Activated naive CD8-positive, alpha-beta T cell (primary cell): Measurements from ENCODE around the gene FOXE1.

ENCODE experiments used
- H3K27ac Mint-ChIP-seq: one replicate; pipeline ENCODE4 v1.8.0; 2021; ENCODE audit warnings: mixed read lengths
- H3K27me3 Mint-ChIP-seq: one replicate; pipeline ENCODE4 v1.8.0; 2021; ENCODE audit warnings: mixed read lengths
- H3K36me3 Mint-ChIP-seq: one replicate; pipeline ENCODE4 v1.8.0; 2021; ENCODE audit warnings: mixed read lengths
- H3K4me1 Mint-ChIP-seq: one replicate; pipeline ENCODE4 v1.8.0; 2021; ENCODE audit warnings: low read depth, mixed read lengths
- H3K4me3 Mint-ChIP-seq: one replicate; pipeline ENCODE4 v1.8.0; 2021; ENCODE audit warnings: mild to moderate bottlenecking, mixed read lengths
- H3K9me3 Mint-ChIP-seq: one replicate; pipeline ENCODE4 v1.8.0; 2021; ENCODE audit warnings: low read depth, mixed read lengths

FOXE1 gene

DNA sequence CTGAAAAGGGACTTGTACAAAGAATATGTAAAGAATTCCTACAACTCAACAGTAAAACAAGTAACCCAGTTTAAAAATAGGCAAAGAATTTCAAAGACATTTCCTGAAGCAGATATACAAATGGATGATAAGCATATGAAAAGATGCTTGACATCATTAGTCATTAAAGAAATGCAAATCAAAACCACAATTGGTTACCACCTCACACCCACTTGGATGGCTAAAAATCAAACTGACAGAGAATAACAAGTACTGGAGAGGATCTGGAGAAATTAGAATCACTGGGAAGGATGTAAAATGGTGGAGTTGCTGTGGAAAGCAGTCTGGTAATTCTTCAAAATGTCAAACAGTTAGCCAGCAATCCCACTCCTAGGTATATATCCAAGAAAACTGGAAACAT lies 12.5 kb upstream of the FOXE1 start:
- H3K4me1 Mint-ChIP-seq, result no peaks in the 10 kb centered on the region
- H3K27me3 Mint-ChIP-seq, result peaks cover 27% of the 10 kb centered on the region
- no peak overlapping the region for H3K4me3 Mint-ChIP-seq
- H3K9me3 Mint-ChIP-seq, result no peaks in the 10 kb centered on the region
- no peaks in the 10 kb centered on the region for H3K36me3 Mint-ChIP-seq
- H3K27ac Mint-ChIP-seq, result no peak overlapping the region

DNA sequence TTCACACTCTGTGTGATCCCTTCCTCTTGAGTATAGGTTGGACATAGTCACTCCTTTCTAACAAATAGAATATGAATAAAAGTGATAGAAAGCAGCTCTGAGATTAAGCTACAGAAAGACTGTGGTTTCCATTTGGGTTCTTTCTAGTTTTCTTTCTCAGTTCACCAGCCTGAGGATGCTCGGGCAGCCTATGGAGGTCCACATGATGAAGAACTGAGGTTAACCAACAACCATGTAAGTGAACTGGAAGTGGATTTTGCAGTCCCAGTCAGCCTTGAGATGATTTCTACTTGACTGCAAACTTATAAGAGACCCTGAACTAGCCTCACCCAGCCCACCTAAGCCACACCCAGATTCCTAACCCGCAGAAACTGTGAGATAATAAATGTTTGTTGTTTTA lies 10.1 kb upstream of the FOXE1 start:
- Mint-ChIP-seq H3K4me1 (peaks cover 4% of the 10 kb centered on the region), H3K27ac (no peak overlapping the region), H3K27me3 (peaks cover 33% of the 10 kb centered on the region), H3K9me3 (no peaks in the 10 kb centered on the region), H3K36me3 (no peaks in the 10 kb centered on the region), H3K4me3 (no peak overlapping the region)

DNA sequence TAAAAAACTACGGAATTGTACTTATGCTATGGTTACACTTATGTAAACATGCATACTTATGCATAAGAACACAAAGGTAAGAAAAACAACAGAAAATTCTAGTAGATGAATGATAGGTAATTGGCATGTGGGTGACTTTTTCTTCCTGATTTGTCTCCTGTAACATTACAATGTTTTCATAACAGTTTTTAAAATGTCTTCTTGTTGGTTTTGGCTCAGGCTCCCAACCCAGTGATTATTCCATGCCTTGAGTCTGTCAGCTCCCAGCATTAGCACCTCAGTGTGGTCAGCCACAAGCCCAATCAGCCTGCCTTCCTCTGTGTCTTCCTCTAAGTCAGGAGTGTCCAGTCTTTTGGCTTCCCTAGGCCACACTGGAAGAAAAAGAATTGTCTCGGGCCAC lies 7.9 kb upstream of the FOXE1 start:
- Mint-ChIP-seq H3K36me3 (no peaks in the 10 kb centered on the region), H3K27ac (no peak overlapping the region), H3K4me1 (peaks cover 14% of the 10 kb centered on the region), H3K9me3 (no peaks in the 10 kb centered on the region), H3K27me3 (peaks cover 46% of the 10 kb centered on the region), H3K4me3 (no peak overlapping the region)

DNA sequence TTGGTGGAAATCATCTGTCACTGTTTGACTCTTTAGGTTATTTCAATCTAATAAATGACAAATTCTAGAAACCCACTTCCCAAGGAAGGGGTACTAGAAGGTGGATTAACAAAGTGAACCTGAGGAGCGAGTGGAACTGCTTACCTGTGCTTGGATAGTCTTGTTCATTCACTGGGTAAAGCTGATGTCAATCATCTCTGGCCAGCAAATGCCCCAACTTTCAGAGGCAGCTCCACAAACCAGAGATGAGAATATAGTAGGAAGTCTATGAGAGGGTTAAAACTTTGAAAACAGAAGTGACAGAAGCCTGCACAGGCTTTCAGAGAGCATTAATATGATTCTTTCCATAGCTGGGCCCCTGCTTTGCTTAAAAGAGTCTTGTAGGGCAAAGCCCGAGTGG lies 7.3 kb upstream of the FOXE1 start:
- H3K9me3 Mint-ChIP-seq, result no peaks in the 10 kb centered on the region
- H3K36me3 Mint-ChIP-seq, result no peaks in the 10 kb centered on the region
- H3K4me1 Mint-ChIP-seq, result peaks cover 15% of the 10 kb centered on the region
- H3K27me3 Mint-ChIP-seq, result peaks cover 47% of the 10 kb centered on the region
- no peak overlapping the region for H3K4me3 Mint-ChIP-seq
- no peak overlapping the region for H3K27ac Mint-ChIP-seq

DNA sequence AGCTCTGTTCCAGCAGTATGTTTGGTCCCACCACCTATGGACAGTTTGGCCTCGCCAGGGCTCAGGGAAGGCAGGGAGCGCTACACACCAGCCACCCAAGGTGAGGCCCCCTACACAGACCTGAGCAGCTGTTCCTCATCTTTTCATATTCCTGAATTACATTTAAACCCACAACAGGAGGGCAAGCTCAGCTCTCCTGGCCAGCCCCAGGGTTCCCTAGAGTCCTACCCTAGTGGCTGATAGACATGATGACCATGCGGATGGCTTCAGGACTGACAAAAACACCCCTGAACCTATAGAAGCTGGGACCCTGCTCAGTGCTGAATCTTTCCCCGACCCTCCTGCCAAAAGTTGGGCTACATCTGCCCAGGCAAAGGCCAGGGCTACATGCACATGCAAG lies 6.7 kb upstream of the FOXE1 start:
- Mint-ChIP-seq H3K4me1 (peaks cover 15% of the 10 kb centered on the region), H3K36me3 (no peaks in the 10 kb centered on the region), H3K27me3 (peaks cover 47% of the 10 kb centered on the region), H3K27ac (no peak overlapping the region), H3K9me3 (no peaks in the 10 kb centered on the region), H3K4me3 (no peak overlapping the region)

DNA sequence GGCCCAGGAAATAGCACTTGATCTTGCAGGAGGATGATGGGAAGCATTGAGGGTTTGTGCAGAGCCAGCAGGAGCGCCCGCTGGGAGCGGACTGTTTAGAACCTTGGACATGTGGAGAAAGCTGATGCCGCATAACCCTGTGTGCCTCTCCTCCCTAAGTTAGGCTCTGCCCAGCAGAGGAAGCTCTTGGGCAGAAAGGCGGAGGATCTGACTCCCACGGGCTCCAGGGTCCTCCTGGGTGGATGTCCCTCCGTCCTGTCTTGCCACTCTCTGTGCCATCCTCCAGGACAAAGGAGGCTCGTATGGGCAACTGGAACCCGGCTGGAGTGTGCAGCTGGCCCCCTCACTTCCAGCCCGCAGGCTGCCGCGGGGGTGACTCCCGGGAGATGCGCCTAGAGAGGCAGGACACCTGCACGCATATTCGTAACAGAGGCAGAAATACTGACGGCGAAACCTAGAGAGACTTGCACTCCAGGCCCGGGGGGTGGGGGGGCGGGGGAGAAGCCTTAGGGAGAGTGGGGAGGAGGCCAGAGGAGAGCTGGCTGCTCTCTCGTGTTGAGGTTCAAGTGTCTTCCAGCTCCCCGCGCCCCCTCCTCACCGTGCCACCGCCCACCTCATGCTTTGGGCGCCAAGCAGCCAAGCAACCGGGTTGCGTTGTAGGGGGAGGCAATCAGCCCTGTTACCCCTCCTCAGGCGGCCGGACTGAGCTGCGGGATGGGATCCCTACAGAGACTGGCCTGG lies 5.4 kb upstream of the FOXE1 start:
- no peaks in the 10 kb centered on the region for H3K36me3 Mint-ChIP-seq
- peaks cover 48% of the 10 kb centered on the region for H3K27me3 Mint-ChIP-seq
- no peak overlapping the region for H3K27ac Mint-ChIP-seq
- H3K4me3 Mint-ChIP-seq, result peak overlapping the region; percentile 30
- H3K9me3 Mint-ChIP-seq, result no peaks in the 10 kb centered on the region
- H3K4me1 Mint-ChIP-seq, result peaks cover 20% of the 10 kb centered on the region

DNA sequence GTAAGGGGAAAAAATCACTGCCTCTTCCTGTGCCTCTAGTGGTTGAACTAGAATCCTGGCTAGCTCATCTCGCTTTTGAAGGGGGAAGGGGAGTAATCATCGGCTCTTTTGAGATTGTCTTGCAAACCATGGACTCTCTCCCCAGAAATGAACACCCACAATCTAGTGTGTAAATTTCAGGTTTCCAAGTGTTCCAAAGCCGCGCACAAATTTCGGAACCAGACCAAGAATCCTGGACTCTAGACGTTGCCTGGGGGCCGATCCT lies 4.9 kb upstream of the FOXE1 start:
- H3K4me3 Mint-ChIP-seq, result peak overlapping the region; percentile 30
- no peaks in the 10 kb centered on the region for H3K9me3 Mint-ChIP-seq
- H3K27me3 Mint-ChIP-seq, result peaks cover 43% of the 10 kb centered on the region
- no peak overlapping the region for H3K27ac Mint-ChIP-seq
- peaks cover 20% of the 10 kb centered on the region for H3K4me1 Mint-ChIP-seq
- no peaks in the 10 kb centered on the region for H3K36me3 Mint-ChIP-seq

DNA sequence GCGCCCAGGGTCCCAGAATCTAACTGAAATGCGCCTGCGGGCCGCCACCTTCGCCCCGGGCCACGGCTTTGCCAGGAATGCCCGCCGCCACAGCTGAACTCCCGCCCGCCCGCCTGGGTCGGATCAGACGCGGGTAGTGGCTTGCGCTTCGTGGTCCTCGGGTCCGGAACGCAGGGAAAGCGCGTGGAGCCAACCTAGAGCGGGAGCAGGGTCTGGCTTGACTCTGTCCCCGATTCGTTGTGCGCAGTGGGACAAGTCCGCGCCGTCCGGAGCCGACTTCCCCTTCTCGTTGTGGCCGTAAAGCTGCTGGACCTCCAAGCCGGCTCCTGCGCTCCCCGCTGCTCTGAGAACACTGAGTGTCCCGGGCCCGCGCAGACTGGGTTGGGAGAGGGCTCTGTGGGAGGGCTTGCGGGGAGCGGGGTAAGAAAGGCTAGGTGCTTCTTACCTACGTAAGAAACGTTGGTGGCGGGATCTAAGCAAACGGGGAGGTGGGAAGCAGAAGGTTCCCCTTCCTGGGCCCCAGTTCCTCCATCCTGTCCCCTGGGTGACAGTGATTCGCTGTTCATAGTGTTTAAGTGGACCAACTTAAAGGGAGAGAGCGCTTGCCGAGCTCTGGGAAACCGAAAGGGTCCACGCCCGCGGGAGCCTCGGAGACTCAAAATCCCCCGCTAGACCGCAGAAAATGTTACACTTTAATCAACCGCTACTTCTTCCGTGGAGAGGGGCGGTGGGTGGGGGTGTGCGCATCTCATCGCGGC lies 4.4 kb upstream of the FOXE1 start:
- Mint-ChIP-seq H3K27me3 (peaks cover 43% of the 10 kb centered on the region), H3K4me1 (peaks cover 20% of the 10 kb centered on the region), H3K36me3 (no peaks in the 10 kb centered on the region), H3K9me3 (no peaks in the 10 kb centered on the region), H3K27ac (no peak overlapping the region), H3K4me3 (peak overlapping the region; percentile 79)

DNA sequence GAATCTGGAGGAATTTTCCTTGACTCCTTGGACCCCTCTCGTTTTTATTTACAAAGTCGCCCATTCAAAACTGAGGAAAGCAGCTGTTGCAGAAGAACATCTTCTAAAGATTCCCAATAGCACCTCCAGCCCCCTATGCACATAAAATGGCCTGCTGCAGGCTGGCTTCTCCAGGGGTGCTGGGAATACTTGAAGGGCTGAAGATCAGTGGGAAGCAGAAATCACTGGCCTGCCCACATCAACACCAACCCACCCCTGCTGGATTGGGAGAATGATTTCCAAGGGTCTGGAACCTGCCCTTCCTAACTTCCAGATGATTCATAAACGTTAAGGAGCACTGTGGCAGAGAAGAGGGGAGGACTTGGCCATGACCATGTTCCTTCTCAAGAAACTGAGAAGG lies 3.0 kb upstream of the FOXE1 start:
- Mint-ChIP-seq H3K4me1 (peaks cover 23% of the 10 kb centered on the region), H3K4me3 (no peak overlapping the region), H3K27me3 (peaks cover 43% of the 10 kb centered on the region), H3K9me3 (no peaks in the 10 kb centered on the region), H3K36me3 (no peaks in the 10 kb centered on the region), H3K27ac (no peak overlapping the region)

DNA sequence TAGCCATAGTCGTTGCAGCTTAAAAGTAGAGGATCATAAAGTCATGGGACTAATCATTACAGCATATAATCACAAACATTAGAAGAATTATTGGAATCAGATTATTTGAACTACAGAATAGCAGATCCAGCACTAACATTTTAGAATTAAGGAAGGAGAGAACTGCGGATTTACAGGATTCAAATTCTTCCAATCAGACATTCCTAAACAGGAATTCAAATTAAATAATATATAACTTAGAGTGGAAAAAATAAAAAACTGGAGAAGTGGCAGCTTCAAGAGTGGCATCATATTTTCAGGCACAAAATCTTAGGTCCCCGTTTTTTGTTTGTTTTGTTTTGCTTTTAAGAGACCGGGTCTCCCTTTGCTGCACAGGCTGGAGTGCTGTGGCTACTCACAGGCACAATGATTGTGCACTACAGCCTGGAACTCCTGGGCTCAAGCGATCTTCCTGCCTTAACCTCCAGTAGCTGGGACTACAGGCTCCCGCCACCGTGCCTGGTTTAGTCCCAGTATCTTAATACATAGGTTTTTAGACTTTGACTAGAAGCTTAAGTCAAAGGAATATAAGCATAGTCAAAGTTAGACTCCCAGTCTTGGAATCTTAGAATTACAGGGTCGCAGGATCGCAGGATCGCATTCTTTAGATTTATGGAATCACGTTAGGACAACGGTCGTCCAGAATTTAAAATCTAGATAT lies 2.1 kb upstream of the FOXE1 start:
- Mint-ChIP-seq H3K27ac (no peak overlapping the region), H3K36me3 (no peaks in the 10 kb centered on the region), H3K9me3 (no peaks in the 10 kb centered on the region), H3K27me3 (peaks cover 47% of the 10 kb centered on the region), H3K4me3 (no peak overlapping the region), H3K4me1 (peaks cover 25% of the 10 kb centered on the region)

DNA sequence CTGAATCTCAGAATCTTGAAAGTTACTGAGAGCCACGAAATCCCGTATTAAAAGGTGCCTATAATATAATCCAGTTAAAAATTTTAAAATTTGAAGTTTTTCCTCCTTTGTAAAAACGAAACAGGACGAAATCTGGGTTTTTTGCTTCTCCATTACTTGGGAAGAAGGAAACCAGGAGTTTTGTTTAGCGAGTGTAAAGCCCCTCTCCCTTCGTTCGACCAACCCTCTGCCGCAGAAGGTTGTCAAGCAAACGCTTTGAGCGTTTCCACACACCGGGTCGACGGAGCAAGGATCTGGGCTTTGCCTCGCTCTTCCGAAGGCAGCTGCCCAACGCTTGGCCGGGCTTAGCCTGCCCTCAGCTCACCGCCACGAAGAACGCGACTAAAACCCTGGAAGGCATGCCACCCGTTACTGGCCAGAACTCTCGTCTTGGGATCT lies 1.6 kb upstream of the FOXE1 start:
- no peaks in the 10 kb centered on the region for H3K9me3 Mint-ChIP-seq
- H3K4me1 Mint-ChIP-seq, result peaks cover 26% of the 10 kb centered on the region
- H3K36me3 Mint-ChIP-seq, result no peaks in the 10 kb centered on the region
- H3K27me3 Mint-ChIP-seq, result peaks cover 47% of the 10 kb centered on the region
- H3K27ac Mint-ChIP-seq, result no peak overlapping the region
- no peak overlapping the region for H3K4me3 Mint-ChIP-seq

DNA sequence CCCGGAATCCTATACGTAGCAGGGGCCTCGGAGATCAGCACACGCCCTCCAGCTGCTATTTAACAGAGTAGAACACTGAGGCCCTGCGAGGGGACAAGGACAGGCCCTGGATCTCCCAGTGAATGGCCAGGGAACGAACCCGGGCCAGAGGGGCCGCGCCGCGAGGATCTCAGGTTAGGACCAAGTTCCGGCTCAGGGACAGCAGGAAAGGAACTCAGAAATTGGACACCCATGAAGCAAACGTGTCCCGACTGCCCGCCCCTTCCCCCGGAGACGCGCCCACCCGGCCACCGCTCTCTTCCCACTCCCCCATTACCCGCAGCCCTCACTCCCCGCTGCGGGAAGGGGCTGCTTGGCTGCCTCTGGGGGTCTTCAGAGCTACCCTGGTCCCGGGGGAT lies 1.0 kb upstream of the FOXE1 start:
- peaks cover 44% of the 10 kb centered on the region for H3K27me3 Mint-ChIP-seq
- no peaks in the 10 kb centered on the region for H3K9me3 Mint-ChIP-seq
- H3K4me1 Mint-ChIP-seq, result peaks cover 26% of the 10 kb centered on the region
- no peaks in the 10 kb centered on the region for H3K36me3 Mint-ChIP-seq
- H3K27ac Mint-ChIP-seq, result no peak overlapping the region
- peak overlapping the region; percentile 59 for H3K4me3 Mint-ChIP-seq

DNA sequence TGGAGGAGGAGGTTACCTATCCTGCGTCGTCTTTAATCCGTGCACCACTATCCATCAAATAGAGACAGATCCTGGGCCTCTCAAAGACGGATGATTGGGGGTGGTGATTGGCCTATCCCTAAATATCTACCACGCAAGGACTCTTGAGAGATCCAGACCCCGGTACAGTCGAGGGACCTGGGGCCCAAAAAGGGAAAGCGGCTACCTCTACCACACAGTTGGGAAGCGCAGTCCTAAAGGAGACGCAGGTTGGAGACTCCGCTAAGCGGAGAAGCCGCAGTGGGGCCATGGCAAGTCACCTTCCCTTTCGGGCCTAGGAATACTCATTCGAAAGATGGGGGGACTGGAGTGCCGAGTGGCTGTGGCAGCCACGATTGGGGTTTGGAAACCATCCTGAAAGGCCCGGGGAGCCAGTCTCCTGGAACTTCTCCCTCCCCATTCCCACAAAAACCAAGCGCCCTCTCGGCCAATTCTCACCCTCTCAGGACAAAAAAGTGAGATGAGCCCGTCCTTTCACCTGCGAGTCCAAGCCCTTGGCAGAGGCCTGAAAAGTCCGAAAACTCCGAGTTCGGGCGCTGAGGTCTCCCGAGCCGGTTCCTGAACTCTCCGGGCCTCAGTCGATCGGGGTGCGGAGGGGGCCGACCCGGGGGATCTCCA lies 499 bp upstream of the FOXE1 start:
- Mint-ChIP-seq H3K36me3 (no peaks in the 10 kb centered on the region), H3K4me1 (peaks cover 26% of the 10 kb centered on the region), H3K27me3 (peaks cover 43% of the 10 kb centered on the region), H3K4me3 (peak overlapping the region; percentile 59), H3K9me3 (no peaks in the 10 kb centered on the region), H3K27ac (no peak overlapping the region)

DNA sequence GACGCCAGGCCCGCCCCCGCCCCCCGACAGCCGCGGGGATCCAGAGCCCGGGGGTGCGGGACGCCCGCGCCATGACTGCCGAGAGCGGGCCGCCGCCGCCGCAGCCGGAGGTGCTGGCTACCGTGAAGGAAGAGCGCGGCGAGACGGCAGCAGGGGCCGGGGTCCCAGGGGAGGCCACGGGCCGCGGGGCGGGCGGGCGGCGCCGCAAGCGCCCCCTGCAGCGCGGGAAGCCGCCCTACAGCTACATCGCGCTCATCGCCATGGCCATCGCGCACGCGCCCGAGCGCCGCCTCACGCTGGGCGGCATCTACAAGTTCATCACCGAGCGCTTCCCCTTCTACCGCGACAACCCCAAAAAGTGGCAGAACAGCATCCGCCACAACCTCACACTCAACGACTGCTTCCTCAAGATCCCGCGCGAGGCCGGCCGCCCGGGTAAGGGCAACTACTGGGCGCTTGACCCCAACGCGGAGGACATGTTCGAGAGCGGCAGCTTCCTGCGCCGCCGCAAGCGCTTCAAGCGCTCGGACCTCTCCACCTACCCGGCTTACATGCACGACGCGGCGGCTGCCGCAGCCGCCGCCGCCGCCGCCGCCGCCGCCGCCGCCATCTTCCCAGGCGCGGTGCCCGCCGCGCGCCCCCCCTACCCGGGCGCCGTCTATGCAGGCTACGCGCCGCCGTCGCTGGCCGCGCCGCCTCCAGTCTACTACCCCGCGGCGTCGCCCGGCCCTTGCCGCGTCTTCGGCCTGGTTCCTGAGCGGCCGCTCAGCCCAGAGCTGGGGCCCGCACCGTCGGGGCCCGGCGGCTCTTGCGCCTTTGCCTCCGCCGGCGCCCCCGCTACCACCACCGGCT lies 1.0 kb downstream of the FOXE1 start:
- Mint-ChIP-seq H3K27ac (no peak overlapping the region), H3K36me3 (no peaks in the 10 kb centered on the region), H3K4me3 (peak overlapping the region; percentile 90), H3K27me3 (peaks cover 49% of the 10 kb centered on the region), H3K9me3 (no peaks in the 10 kb centered on the region), H3K4me1 (peaks cover 28% of the 10 kb centered on the region)
